ENCODE data around the gene EGFR. TPM values are rescaled to one million over a fixed set of nuclear protein-coding genes. Genes with fewer than 3 reads are reported as not detected.

Gene EGFR
- polyA plus RNA-seq, 1 of the 3 experiments (the other 2 are of a cell fraction): 37.6 TPM

GRCh38 chr7:55223023-55223422 is 204.2 kb downstream of the EGFR start:
- Histone ChIP-seq H2AFZ (ENCODE audit: low read depth) (no peak overlapping the region), H3K9me2 (no peaks in the 10 kb centered on the region), H3K9ac (no peak overlapping the region), H3K27me3 (ENCODE audit: insufficient read depth) (no peaks in the 10 kb centered on the region), H3K27ac (ENCODE audit: low read depth in 2 of 2, low read length in 1 of 2) (no peak overlapping the region), H3K4me3 (ENCODE audit: low read depth in 2 of 2, low read length in 1 of 2) (no peak overlapping the region), H3K4me2 (no peak overlapping the region), H3F3A (replicated peaks; ENCODE audit: insufficient read depth) (peaks cover 4% of the 10 kb centered on the region), H4K20me1 (ENCODE audit: insufficient read depth) (no peaks in the 10 kb centered on the region), H3K79me2 (ENCODE audit: insufficient read depth) (no peaks in the 10 kb centered on the region), H3K9me3 (0 out of 2 replicates have a peak, but pooled peaks cover 4% of the 10 kb centered on the region), H3K4me1 (ENCODE audit: control insufficient read depth in 1 of 2, insufficient read depth in 2 of 2, low read depth in 1 of 2, low read length in 1 of 2) (no peaks in the 10 kb centered on the region; a peak in 1 of 4 replicates), H3K36me3 (replicated peaks in 1 of 2; ENCODE audit: control insufficient read depth in 1 of 2, insufficient read depth in 2 of 2, low read length in 1 of 2) (no peaks in the 10 kb centered on the region)
- TF ChIP-seq, protein P1, sequence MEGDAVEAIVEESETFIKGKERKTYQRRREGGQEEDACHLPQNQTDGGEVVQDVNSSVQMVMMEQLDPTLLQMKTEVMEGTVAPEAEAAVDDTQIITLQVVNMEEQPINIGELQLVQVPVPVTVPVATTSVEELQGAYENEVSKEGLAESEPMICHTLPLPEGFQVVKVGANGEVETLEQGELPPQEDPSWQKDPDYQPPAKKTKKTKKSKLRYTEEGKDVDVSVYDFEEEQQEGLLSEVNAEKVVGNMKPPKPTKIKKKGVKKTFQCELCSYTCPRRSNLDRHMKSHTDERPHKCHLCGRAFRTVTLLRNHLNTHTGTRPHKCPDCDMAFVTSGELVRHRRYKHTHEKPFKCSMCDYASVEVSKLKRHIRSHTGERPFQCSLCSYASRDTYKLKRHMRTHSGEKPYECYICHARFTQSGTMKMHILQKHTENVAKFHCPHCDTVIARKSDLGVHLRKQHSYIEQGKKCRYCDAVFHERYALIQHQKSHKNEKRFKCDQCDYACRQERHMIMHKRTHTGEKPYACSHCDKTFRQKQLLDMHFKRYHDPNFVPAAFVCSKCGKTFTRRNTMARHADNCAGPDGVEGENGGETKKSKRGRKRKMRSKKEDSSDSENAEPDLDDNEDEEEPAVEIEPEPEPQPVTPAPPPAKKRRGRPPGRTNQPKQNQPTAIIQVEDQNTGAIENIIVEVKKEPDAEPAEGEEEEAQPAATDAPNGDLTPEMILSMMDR (IDR thresholded peaks at IDR 0.05): no peak
- TF ChIP-seq EP300 (IDR thresholded peaks at IDR 0.05; ENCODE audit: borderline replicate concordance in 1 of 2, low read depth in 1 of 2, low read length in 1 of 2): no peak
- no peak for TF ChIP-seq TEAD4 (IDR thresholded peaks at IDR 0.05; ENCODE audit: borderline replicate concordance, insufficient read depth)
- TF ChIP-seq NRF1 (IDR thresholded peaks at IDR 0.05; ENCODE audit: low read depth, low read length): no peak
- TF ChIP-seq, protein P2, sequence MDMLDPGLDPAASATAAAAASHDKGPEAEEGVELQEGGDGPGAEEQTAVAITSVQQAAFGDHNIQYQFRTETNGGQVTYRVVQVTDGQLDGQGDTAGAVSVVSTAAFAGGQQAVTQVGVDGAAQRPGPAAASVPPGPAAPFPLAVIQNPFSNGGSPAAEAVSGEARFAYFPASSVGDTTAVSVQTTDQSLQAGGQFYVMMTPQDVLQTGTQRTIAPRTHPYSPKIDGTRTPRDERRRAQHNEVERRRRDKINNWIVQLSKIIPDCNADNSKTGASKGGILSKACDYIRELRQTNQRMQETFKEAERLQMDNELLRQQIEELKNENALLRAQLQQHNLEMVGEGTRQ (IDR thresholded peaks at IDR 0.05; ENCODE audit: borderline replicate concordance, low read depth, low read length): no peak
- TF ChIP-seq, protein P3, sequence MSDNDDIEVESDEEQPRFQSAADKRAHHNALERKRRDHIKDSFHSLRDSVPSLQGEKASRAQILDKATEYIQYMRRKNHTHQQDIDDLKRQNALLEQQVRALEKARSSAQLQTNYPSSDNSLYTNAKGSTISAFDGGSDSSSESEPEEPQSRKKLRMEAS (IDR thresholded peaks at IDR 0.05; ENCODE audit: low read depth): no peak
- no peak for TF ChIP-seq TAF1 (IDR thresholded peaks at IDR 0.05; ENCODE audit: borderline replicate concordance, low read depth, low read length)
- no peak for TF ChIP-seq GABPA (IDR thresholded peaks at IDR 0.05; ENCODE audit: low read depth)
- POLR2A ChIA-PET: no interaction called here
- CTCF ChIA-PET: interaction anchor here (1.0 to 2.0 kb wide), 3 partner anchors 10 to 32 kb away, joined by 3 to 20 read pairs (median 9); no protein-coding TSS in a partner anchor
- no peak for DNase-seq
- WGBS (ENCODE audit: low lambda C conversion rate): 94% methylated on average over 9 of the region's 9 CpGs

DNA sequence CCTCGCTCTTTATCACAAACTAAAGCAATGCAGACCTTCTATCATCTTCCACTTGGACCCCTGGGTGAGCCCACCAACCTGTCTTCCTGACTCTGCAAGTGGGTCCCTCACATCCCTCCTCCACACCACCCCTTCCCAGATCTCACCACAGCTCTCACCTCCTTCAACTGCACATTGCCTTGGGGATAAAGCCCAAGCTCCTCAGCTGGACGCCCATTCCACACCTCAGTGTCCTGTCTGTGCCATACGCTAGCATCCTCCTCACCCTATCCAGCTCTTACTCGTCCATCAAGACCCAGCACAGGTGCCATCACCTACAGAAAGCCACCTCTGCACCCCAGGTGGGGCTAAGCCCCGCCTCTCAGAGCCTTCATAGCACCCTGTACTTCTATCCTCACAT is 205.3 kb downstream of the EGFR start:
- Histone ChIP-seq H3K4me2 (no peak overlapping the region), H3K9me2 (no peaks in the 10 kb centered on the region), H3K9me3 (0 out of 2 replicates have a peak, but pooled peaks cover 11% of the 10 kb centered on the region), H3K9ac (no peak overlapping the region), H4K20me1 (ENCODE audit: insufficient read depth) (no peaks in the 10 kb centered on the region), H3K4me1 (ENCODE audit: control insufficient read depth in 1 of 2, insufficient read depth in 2 of 2, low read depth in 1 of 2, low read length in 1 of 2) (no peaks in the 10 kb centered on the region; a peak in 1 of 4 replicates), H3K79me2 (ENCODE audit: insufficient read depth) (no peaks in the 10 kb centered on the region), H3K27me3 (ENCODE audit: insufficient read depth) (no peaks in the 10 kb centered on the region), H3K36me3 (replicated peaks in 1 of 2; ENCODE audit: control insufficient read depth in 1 of 2, insufficient read depth in 2 of 2, low read length in 1 of 2) (no peaks in the 10 kb centered on the region), H3F3A (replicated peaks; ENCODE audit: insufficient read depth) (no peaks in the 10 kb centered on the region), H3K27ac (ENCODE audit: low read depth in 2 of 2, low read length in 1 of 2) (no peak overlapping the region), H2AFZ (ENCODE audit: low read depth) (no peak overlapping the region), H3K4me3 (ENCODE audit: low read depth in 2 of 2, low read length in 1 of 2) (no peak overlapping the region)
- TF ChIP-seq RFX5 (IDR thresholded peaks at IDR 0.05; ENCODE audit: low read length): no peak
- CTCF ChIA-PET: interaction anchor here (1.0 to 2.0 kb wide), 3 partner anchors 9 to 31 kb away, joined by 5 to 20 read pairs (median 9); no protein-coding TSS in a partner anchor
- POLR2A ChIA-PET: no interaction called here
- WGBS (ENCODE audit: low lambda C conversion rate): 81% methylated on average over 5 of the region's 5 CpGs
- DNase-seq: no peak

Data from SK-N-SH (cell line).